Activated CD8-positive, alpha-beta memory T cell treated with anti-CD3 and anti-CD28 coated beads, Interleukin-2, amount 50 U/mL, for 24 hours (primary cell): ENCODE data around the gene IQCN.
A peak's percentile ranks its signal among the peaks of the same experiment; 100 is the strongest.

ENCODE experiments used
- DNase-seq: peaks from one replicate; pipeline ENCODE4 v3.0.0-alpha.2; 2020; ENCODE audit errors: extremely low read depth

The IQCN gene

GRCh38 chr19:18274219-18274780, at the start of gene IQCN:
IQCN (minus strand) TSS chr19:18274452; CDS start chr19:18269478, 4,974 bp downstream.
- no peak for DNase-seq

DNA sequence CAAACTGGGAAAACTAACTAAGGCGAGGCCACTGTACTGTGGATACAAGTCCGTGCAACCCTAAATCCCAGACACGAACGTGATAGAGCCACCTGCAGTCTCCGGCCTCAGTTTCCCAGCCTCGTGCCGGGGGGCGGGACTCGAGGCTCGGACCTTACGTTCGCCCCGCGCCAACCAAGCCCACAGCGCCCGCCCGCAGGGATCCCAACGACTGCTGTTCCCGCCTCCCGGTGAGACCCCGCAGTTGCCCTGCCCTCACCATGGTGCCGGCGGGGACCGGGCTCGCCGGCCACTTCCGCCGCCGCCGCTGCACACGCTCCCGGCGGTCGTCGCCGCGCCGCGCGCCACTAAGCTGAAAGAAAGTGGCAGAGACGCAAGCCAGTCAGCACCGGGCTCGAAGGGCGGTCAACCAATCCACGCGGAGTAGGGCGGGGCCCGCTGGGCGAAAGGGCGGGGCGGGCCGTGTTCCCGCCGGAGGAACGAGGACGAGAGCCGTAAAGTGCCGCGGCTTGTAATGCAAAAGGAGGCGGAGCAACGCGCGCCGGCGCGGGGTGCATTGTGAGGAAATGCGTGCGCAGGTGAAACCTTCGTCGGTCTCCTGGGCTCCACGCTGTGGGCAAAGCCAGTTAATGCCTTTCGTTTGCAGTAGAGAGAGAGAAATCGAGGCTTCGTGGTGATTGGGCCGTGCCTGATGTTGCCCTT, 48.7 kb upstream of the IQCN start, which contains the start of gene LSM4:
TSS of gene LSM4 (minus strand) at position 318 of the 702 bp plus-strand sequence. CDS start at position 262, 56 bp downstream.
- DNase-seq, result peak; percentile 97

GRCh38 chr19:18322318-18322758, 48.1 kb upstream of the IQCN start:
- no peak for DNase-seq

DNA sequence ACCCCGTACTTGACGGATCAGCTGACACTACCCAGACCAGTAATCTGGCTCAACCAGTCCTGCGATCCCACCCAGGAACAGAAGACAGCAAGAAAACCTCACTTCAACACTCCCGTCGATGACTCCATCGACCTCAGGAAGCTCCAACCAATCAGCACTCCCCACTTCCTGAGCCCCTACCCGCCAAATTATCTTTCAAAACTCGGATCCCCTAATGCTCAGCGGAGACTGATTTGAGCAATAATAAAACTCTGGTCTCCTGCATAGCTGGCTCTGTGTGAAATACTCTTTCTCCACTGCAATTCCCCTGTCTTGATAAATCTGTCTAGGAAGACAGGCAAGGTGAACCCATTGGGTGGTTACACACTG, 47.5 kb upstream of the IQCN start:
- no peak for DNase-seq

DNA sequence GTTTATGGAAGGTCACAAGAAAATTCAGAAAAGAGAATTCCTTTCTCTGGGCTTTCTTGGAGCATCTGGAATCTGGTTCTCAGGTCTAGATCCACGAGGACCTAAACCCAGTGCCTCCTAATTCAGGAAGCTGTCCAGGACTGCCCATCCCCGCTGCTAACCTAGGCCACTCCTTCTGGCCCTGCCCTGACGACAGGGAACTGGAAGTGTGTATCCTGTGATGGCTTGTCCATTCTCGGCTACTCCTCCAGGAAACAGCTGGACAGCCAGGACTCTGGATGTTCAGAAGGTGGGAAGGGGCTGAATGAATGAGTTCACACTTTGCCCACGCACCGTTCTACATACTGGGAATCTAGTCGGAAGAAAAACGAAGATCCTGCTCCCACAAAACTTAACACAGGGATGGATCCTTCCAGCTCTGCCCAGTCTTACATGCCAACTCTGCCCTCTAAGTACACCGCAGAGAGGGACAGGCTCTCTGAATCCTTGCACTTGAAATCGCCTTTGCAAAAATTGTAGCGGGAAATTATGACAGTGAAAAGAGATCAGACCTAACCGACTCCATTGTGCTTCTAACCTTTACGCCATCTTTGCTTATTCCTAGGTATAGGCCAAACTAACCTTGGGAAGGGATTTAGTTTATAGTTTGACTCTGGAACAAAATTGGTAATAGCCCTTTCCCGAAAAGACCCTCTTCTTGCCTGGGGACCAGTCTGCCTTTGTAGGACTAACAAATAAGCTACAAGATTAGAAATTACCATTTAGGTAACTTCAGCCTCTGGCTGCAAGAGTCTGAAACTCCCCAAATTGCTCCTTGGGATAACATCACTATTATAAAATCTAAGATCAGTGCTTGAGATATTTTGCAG, 46.8 kb upstream of the IQCN start:
- no peak for DNase-seq

DNA sequence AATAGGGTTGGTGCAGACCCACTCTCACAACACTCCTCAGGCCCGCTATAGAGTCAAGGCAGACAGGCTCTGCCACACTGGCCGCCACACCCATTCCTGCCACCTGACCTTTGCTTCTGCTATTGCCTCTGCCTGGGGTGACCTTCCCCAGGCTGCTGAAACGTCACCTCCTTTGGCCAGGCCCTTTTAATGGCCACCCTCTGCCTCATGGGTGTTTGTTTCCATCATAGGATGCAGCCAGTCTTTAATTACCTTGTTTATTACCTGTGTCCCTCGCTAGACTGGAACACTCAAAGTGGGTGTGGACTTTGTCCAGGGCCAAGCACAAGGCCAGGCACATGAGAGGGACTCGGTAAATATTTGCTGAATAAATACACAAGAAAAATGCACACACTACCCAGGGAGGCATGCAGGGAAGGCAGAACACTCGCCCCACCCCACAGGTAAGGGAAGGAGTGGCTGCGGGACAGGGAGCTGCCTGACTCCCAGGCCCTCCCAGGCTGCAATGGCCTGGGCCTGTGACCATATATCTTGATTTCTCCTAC, 45.4 kb upstream of the IQCN start:
- DNase-seq, result no peak

DNA sequence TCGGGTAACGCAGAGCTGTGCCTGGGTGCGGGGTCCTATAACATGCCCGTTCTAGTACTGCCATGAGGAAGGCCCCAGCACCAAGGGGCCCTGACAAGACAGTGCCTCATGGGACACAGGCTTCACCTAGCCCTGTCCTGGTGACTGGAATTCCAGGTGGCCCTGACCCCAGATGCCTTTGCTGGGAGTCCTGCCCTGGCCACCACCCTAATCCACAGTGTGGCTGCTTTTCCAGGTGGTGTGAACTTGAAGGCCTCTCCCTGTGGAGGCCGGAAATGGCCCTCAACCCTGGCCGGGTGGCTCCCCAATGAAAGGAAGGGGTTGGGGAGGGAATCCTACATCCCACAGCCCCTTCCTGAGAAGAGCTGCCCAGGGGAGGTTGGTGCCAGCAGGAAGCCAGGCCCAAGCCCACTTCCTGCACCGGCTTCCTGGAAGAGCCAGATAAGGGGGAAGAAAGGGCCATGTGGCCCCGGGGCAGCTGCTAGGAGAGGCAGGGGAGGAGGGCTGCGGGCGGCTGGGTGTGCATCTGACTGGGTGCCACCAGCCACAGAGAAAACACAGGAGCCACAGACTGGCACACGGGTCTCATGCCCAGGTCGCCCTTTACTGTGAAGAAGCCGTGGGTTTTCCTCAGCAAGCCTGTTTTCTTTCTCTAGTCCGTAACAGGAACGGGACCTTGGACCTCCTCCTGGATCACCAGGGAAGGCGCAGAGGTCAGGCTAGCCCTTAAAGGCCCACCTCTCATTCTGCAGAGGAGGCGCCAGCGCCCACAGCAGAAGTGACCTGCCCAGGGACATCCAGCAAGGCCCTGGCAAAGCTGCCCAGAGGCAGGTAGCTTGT, 43.9 kb upstream of the IQCN start:
- DNase-seq, result no peak

DNA sequence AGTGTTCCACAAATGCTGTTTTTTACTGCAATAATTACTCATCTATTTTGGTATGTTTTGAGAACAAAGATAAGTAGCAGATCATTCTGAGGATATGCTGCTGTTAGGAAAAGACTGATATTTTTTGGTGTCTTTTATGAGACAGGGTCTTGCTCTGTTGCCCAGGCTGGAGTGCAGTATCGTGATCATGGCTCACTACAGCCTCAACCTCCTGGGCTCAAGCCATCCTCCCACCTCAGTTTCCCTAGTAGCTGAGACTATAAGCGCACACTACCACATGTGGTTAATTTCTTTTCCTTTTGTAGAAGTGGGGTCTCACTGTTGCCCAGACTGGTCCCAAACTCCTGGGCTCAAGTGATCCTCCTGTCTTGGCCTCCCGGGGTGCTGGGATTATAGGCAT, 39.1 kb upstream of the IQCN start:
- DNase-seq, result no peak

- DNase-seq, result no peak
Observed at GRCh38 chr19:18312092-18312534, 37.9 kb upstream of the IQCN start.

DNA sequence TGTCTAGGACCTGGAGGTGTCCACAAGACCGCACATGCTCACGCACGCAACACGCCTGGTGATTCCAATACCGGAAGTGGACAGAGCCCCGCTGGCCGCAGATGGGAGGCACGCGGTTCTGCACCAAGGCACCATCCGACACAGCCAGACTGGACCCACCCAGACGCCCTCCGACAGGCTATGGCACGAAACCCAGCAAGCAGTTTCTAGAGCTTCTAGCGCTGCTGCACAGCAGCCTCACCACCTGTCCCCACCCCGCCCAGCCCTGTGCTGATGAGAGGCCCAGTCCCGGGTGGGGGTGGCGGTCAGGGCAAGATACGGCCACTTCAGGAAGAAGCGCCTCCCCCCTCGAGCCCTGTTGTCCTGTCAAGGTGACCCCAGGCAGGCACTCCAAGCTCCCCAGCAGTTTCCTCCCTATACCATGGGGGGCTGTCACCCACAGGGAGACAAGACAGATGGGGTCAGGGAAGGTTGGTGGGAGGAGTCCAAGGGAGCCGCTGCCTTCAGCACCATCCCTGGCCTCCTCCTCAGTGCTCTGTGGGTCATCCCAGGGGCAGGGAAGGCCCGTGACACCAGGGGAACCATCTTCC, 37.3 kb upstream of the IQCN start:
- DNase-seq, result no peak

- DNase-seq, result no peak
Observed at GRCh38 chr19:18310966-18311365, 36.7 kb upstream of the IQCN start.

DNA sequence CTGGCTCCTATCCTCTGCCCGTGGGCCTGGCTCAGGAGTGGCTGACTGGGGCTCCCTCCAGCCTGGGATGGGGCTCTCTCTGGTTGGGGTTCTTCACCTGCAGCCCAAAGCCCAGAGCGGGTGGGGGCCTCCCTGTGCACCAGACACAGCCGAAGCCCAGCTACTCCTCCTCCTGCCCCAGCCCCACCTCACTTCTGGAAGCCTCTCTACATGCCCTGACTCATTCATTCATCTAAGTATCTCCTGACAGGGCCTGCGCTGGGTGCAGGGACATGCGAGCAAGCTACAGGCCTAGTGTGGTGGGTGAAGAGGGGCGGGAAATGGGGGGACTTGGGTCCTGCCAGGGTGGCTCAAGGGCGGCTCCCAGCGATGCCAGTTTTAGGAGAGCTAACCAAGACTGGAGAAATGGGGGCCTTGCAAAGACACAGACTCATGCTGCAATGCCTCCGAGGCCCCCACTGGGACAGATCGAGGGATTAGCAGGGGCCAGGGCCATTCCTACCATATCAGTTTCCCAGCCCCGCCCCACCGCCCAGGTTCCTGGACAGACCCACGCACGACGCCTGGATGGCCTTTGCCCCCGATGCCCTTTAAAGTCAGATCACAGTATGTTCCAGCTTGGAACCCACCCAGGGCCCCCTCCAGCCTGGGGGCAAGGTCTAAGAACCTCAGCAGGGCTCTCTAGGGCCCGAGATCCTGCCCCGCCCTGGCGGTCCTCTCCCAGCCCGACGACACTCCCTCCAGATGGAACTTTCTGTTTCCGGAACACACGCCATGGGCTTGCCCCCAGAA, 36.1 kb upstream of the IQCN start:
- DNase-seq, result no peak

DNA sequence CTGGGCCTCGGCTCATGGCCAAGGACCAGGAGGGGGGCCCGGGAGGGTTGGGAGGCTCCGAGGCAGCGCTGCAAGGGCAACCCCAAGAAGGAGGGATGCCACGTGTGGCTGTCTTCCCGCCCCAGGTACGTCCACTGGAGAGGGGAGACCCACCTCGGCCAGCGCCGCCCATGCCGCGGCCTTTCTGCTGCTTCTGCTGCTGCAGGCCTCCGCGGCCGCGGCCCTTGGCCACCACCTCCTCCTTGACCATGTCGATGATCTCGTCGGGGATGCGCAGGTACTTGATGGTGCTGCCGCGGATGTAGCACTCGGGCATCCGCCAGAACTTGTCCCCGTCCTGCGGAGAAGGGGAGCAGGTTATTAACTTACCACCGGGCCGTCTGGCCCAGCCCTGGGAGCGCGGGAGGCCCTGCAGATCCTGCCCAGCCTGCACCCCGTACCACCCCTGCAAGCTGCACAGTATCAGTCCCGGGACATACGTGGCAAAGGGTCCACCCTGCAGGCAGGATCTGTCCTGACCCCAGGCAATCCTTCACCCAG, 35.3 kb upstream of the IQCN start:
- no peak for DNase-seq

DNA sequence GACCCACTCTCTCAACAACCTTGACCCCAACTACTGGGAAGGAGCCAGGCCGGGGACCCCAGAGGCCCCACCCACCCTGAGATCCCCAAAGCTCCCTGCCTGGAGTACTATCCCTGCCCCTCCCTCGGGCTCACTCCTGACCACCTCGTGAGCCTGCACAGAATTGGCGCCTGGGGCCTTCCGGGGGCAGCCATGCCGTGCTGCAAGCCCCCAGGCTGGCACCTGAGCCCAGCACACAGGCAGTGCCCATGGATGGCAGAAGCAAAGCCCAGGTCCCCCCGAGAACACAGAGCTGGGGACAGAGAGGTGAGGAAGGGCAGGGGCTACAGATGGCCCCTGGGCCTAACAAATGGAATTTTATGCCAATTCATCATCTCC, 34.7 kb upstream of the IQCN start:
- DNase-seq, result no peak

DNA sequence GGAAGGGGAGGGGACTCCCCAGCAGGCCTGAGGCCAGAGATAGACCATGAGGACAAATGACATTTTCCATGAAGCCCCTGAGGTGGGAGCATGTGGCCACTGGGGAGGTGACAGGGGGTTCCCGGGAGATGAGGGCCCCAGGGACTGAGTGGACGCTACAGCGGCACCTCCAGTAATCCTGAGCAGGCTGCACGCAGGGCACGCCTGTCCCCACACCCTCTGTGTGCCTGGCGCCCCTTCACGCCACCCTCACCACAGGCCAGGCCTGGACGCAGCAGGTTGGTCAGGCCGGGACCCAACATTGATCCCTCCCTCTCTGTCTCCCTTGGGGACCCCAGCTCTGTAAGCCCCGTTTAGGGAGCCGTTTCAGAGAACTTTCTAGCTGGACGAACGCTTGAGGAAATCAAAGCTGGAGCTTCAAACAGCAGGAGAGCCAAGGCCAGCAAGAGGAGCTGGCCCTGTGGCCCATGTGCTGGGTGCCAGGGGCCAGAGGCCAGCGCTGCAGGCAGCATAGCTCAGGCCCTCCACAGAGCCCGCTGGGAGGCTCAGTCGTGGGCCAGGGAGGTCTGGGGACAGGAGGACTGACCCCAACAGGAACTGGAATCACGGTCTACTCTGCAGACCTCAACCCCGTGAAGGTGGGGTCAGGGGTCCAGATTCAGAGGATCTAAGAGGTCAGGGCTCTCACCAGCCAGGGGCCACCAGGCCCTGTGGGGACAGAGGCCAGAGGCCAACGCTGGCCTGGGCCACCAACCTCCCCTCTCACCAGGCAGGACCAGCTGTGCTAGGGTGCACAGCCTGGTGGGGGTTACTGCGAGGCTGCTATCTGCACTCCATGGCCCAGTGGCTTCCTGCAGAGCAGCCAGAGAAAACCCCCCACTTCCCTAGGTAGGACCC, 34.0 kb upstream of the IQCN start:
- DNase-seq, result no peak

DNA sequence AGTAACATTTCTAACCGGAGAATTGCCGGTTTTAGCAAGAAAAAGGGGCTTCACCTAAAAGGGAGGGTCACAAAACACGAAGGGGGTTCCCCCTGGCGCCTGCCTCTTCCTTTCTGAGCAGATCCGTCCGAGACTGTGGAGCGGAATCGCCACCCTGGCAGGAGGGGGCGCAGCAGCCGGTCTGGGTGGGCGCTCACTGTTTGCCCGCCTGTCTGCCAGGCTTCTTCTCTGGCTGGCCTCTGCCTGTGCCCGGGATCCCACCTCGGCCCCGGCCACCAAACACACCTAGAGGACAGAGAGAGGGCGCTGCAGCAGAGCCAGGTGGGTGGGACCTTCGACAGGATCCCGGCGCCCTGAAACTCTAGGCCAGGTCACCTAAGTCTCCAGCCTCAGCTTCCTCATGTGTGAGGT, 33.0 kb upstream of the IQCN start:
- DNase-seq, result no peak

DNA sequence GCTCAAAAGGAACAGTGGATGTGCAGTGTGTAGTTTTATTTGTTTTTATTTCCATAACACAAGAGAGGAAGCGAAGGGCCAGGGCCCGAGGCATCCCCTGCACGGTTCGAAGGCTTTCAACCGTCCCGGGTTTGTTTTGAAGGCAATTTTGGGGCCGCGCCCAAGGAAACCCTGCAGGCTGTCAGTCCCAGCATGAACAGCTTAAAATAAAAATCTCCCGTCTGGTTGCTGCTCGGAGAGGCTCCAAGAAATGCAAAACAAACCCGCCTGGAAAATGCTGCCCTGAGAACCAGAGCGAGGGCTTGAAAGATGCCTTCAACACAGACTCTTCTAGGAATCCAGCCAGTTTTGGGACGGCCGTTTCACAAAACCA, 32.6 kb upstream of the IQCN start:
- no peak for DNase-seq

DNA sequence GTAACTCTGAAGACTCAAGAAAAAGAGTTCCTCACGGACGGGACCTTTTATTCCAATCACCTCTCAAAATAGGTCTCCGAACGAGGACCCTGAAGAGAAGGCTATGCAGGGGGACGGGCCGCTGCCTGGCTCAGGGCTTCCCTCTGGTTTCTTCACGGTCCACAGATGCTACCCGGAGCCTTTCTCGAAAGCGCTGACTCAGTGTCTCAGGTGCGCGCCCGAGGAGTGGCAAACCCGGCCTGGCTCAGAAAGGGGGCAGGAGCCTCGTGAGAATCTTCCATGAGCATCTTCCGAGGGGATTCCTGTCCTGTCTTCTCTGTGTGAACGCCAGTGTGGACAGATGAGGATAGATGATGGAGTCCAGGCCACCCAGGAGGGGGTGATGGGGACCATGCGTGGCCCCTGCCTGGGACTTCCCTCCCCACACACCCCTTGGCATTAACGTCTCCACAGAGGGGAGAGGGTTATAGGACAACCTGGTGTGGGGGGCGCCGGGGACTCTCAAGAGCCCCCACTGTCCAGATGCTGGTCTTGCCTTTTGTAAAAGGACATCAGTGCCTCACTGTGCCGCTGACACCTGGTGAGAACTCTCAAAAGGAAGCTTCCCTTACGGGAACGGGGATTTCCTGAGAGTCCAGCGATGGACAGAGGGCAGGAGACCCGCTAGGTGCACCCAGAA, 32.1 kb upstream of the IQCN start:
- no peak for DNase-seq
